GM23248 (cell line): ENCODE results near the gene ICA1. TPM values are rescaled to one million over a fixed set of nuclear protein-coding genes. Genes with fewer than 3 reads are reported as not detected.

Source experiments
- DNase-seq: peaks from one replicate; pipeline ENCODE4 v3.0.0-alpha.2; 2015
- H2AFZ ChIP-seq: fragments of 200-600 bp; sonication (generic); 2 replicates; pipeline ENCODE4 v1.6.1; 2016; ENCODE audit warnings: antibody characterized with exemption
- H3F3A ChIP-seq: fragments of 200-600 bp; sonication (generic); 2 replicates; pipeline ENCODE4 v1.6.1; 2016; ENCODE audit warnings: mild to moderate bottlenecking, antibody characterized with exemption, mixed run types; ENCODE audit not compliant: insufficient read depth
- H3K27ac ChIP-seq: fragments of 200-600 bp; sonication (generic); 2 replicates; pipeline ENCODE4 v1.5.1; 2016; ENCODE audit warnings: mild to moderate bottlenecking
- H3K27me3 ChIP-seq: fragments of 200-600 bp; sonication (generic); replicated peaks from 2 replicates; pipeline ENCODE4 v1.6.1; 2016; ENCODE audit warnings: mild to moderate bottlenecking; ENCODE audit not compliant: insufficient read depth
- H3K36me3 ChIP-seq: fragments of 200-600 bp; sonication (generic); 2 replicates; pipeline ENCODE4 v1.6.1; 2016; ENCODE audit warnings: low read depth, mild to moderate bottlenecking
- H3K4me1 ChIP-seq: fragments of 200-600 bp; sonication (generic); 2 replicates; pipeline ENCODE4 v1.6.1; 2016; ENCODE audit warnings: mild to moderate bottlenecking; ENCODE audit not compliant: insufficient read depth
- H3K4me2 ChIP-seq: fragments of 200-600 bp; sonication (generic); one replicate; pipeline ENCODE4 v1.6.1; 2016; ENCODE audit warnings: mild to moderate bottlenecking; ENCODE audit not compliant: unreplicated experiment
- H3K4me3 ChIP-seq: fragments of 200-600 bp; sonication (generic); 2 replicates; pipeline ENCODE4 v1.5.1; 2016; ENCODE audit warnings: mild to moderate bottlenecking
- H3K79me2 ChIP-seq: fragments of 200-600 bp; sonication (generic); 2 replicates; pipeline ENCODE4 v1.6.1; 2016; ENCODE audit warnings: mild to moderate bottlenecking; ENCODE audit not compliant: insufficient read depth
- H3K9ac ChIP-seq: fragments of 200-600 bp; sonication (generic); 2 replicates; pipeline ENCODE4 v1.6.1; 2016; ENCODE audit warnings: mild to moderate bottlenecking
- H3K9me2 ChIP-seq: fragments of 200-600 bp; sonication (generic); 2 replicates; pipeline ENCODE4 v1.6.1; 2016; ENCODE audit warnings: mixed run types, mild to moderate bottlenecking, moderate library complexity; ENCODE audit not compliant: insufficient read depth
- H3K9me3 ChIP-seq: fragments of 200-600 bp; sonication (generic); one replicate; pipeline ENCODE4 v1.6.1; 2017; ENCODE audit warnings: low read depth
- H4K20me1 ChIP-seq: fragments of 200-600 bp; sonication (generic); 2 replicates; pipeline ENCODE4 v1.6.0; 2016; ENCODE audit not compliant: insufficient read depth
- EZH2 ChIP-seq: fragments of 200-600 bp; sonication (generic); IDR thresholded peaks from 2 replicates; pipeline ENCODE4 v1.6.1; 2018; ENCODE audit warnings: antibody characterized with exemption, mild to moderate bottlenecking; ENCODE audit not compliant: insufficient read depth, poor library complexity, severe bottlenecking
- EZH2phosphoT487 ChIP-seq: fragments of 200-600 bp; sonication (generic); IDR thresholded peaks from 2 replicates; pipeline ENCODE4 v1.6.1; 2018; ENCODE audit warnings: antibody characterized with exemption, moderate library complexity, mild to moderate bottlenecking, low read depth; ENCODE audit not compliant: insufficient read depth
- WGBS, 2 experiments: methylation state at CpG; one replicate each; pipeline ENCODE4 v1.1.6; 2015 to 2017; ENCODE audit warnings: low lambda C conversion rate in 2 of 2, low coverage in 1 of 2; ENCODE audit errors: missing lambda C conversion rate in 2 of 2; 5-methylcytosine and 5-hydroxymethylcytosine counted together
- in situ Hi-C: fragments of 300-500 bp; cut with MboI; formaldehyde crosslinking; loops from 2 replicates; pipeline ENCODE4 v1.15.0; 2020
- polyA plus RNA-seq: library from polyadenylated mRNA; unstranded; fragments of >200 nt; fragmentation: Nextera tagmentation; extraction: Ambion mirVana; gene quantifications from 2 replicates; pipeline ENCODE4 v1.2.1, GENCODE V29; 2016
- total RNA-seq: library from RNA; depleted of rRNA; stranded (reverse); fragments of >200 nt; shearing (Covaris generic); gene quantifications from 2 replicates; pipeline ENCODE4 v1.2.3, GENCODE V29; 2014

Gene ICA1
- total and polyA plus RNA-seq, 2 experiments from 2014 or later: not detected

GRCh38 chr7:8146788-8147413, 115.1 kb downstream of the ICA1 start:
- 39 to 47% methylated on average over 8 of the region's 8 CpGs for WGBS, 2 experiments
- H3F3A ChIP-seq: no peaks in the 10 kb centered on the region
- H4K20me1 ChIP-seq: no peaks in the 10 kb centered on the region
- H3K4me1 ChIP-seq: no peaks in the 10 kb centered on the region
- no peak overlapping the region for H3K27ac ChIP-seq
- H3K9me2 ChIP-seq: no peaks in the 10 kb centered on the region
- no peaks in the 10 kb centered on the region for H3K27me3 ChIP-seq
- no peaks in the 10 kb centered on the region for H3K9me3 ChIP-seq
- H3K4me3 ChIP-seq: no peak overlapping the region
- H2AFZ ChIP-seq: no peak overlapping the region
- no peak overlapping the region for H3K4me2 ChIP-seq
- DNase-seq: no peak
- no peaks in the 10 kb centered on the region for H3K36me3 ChIP-seq
- no peaks in the 10 kb centered on the region for H3K79me2 ChIP-seq
- no peak overlapping the region for H3K9ac ChIP-seq
- TF ChIP-seq EZH2phosphoT487 (no peak), EZH2 (no peak)
- in situ Hi-C loops: no loop called here

- 56 to 58% methylated on average over 12 of the region's 12 CpGs for WGBS, 2 experiments
- H3K9me2 ChIP-seq: no peaks in the 10 kb centered on the region
- no peak for TF ChIP-seq EZH2
- no peak for TF ChIP-seq EZH2phosphoT487
- in situ Hi-C loops: no loop called here
- no peaks in the 10 kb centered on the region for H3K27me3 ChIP-seq
- H3K4me3 ChIP-seq: no peak overlapping the region
- no peaks in the 10 kb centered on the region for H3K9me3 ChIP-seq
- H3K36me3 ChIP-seq: no peaks in the 10 kb centered on the region
- no peak overlapping the region for H3K4me2 ChIP-seq
- H2AFZ ChIP-seq: no peak overlapping the region
- no peaks in the 10 kb centered on the region for H3F3A ChIP-seq
- no peak overlapping the region for H3K27ac ChIP-seq
- no peak overlapping the region for H3K9ac ChIP-seq
- no peaks in the 10 kb centered on the region for H3K79me2 ChIP-seq
- H4K20me1 ChIP-seq: no peaks in the 10 kb centered on the region
- no peak for DNase-seq
- H3K4me1 ChIP-seq: no peaks in the 10 kb centered on the region
These were observed 115.7 kb downstream of the ICA1 start for GRCh38 chr7:8146106-8146787.

GRCh38 chr7:8144856-8145255, 117.1 kb downstream of the ICA1 start:
- Histone ChIP-seq H3K36me3 (no peaks in the 10 kb centered on the region), H3K4me3 (no peak overlapping the region), H3K9me2 (no peaks in the 10 kb centered on the region), H3K9ac (no peak overlapping the region), H3K27me3 (no peaks in the 10 kb centered on the region), H4K20me1 (no peaks in the 10 kb centered on the region), H3K27ac (no peak overlapping the region), H3K4me2 (no peak overlapping the region), H3K79me2 (no peaks in the 10 kb centered on the region), H3K4me1 (no peaks in the 10 kb centered on the region), H3F3A (no peaks in the 10 kb centered on the region), H2AFZ (no peak overlapping the region), H3K9me3 (no peaks in the 10 kb centered on the region)
- DNase-seq: no peak
- TF ChIP-seq EZH2phosphoT487 (no peak), EZH2 (no peak)
- in situ Hi-C loops: no loop called here
- 47 to 52% methylated on average over 4 of the region's 4 CpGs for WGBS, 2 experiments

DNA sequence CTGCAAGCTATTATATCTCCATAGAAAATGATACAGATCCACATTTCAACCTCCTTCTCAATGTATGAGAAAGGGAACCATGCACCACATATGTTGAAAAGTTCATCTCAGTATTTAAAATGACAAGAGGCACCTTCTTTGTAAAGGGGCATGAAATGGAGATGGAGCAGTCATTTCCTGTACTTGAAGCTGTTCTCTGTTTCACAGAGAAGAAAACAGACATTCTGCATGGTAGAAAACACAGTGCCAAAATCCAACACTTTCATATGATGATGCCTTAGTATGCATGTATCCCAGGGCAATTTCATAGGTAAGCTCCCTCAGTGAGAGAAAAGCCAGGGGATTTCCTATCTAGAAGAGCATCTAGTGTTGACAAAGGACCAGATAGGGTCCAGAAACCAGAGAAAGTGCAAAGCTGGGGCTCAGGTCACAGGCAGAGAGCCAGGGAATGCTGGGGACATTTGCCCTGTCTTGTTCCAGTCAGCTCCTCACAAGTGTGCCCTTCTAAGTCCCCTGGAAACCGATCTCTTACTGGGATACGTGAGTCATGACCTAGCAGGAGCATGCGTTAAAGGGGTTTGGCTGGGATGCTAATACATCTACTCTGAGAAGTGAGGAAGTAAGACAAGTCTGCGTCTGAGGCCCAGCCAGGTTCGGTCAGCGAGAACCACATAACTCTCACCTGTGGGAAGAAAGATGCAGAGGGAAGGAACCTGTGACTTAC, 118.7 kb downstream of the ICA1 start:
- Histone ChIP-seq H3K27me3 (no peaks in the 10 kb centered on the region), H3K9me3 (no peaks in the 10 kb centered on the region), H3K36me3 (no peaks in the 10 kb centered on the region), H3K4me2 (no peak overlapping the region), H2AFZ (no peak overlapping the region), H3K9me2 (no peaks in the 10 kb centered on the region), H3K4me1 (no peaks in the 10 kb centered on the region), H3K4me3 (no peak overlapping the region), H3K79me2 (no peaks in the 10 kb centered on the region), H4K20me1 (no peaks in the 10 kb centered on the region), H3K9ac (no peak overlapping the region), H3K27ac (no peak overlapping the region), H3F3A (no peaks in the 10 kb centered on the region)
- in situ Hi-C loops: no loop called here
- no peak for DNase-seq
- WGBS, 2 experiments: 70 to 73% methylated on average over 6 of the region's 6 CpGs
- no peak for TF ChIP-seq EZH2phosphoT487
- TF ChIP-seq EZH2: no peak
